HepG2 (cell line): ENCODE results near the gene PNLIPRP2.

Experiments used
- ADNP ChIP-seq: sonication (generic); formaldehyde crosslinking; IDR thresholded peaks from 2 replicates; pipeline ENCODE4 v1.4.0; 2020; ENCODE audit warnings: missing genetic modification reagents
- ASH2L ChIP-seq: fragments of 300-600, 200-600 bp; sonication (generic); IDR thresholded peaks from 2 replicates; pipeline ENCODE4 v1.7.0; 2017; ENCODE audit warnings: low read depth, mild to moderate bottlenecking, moderate library complexity, mixed read lengths, low read length; ENCODE audit not compliant: insufficient read length
- ATF2 ChIP-seq: sonication (generic); formaldehyde crosslinking; IDR thresholded peaks from 2 replicates; pipeline ENCODE4 v1.4.0; 2020; ENCODE audit warnings: missing genetic modification reagents
- CTCF ChIP-seq: sonication (generic); formaldehyde crosslinking; IDR thresholded peaks from 2 replicates; pipeline ENCODE4 v1.5.0; 2020; ENCODE audit warnings: mild to moderate bottlenecking, missing genetic modification reagents, moderate library complexity
- DMTF1 ChIP-seq: sonication (generic); formaldehyde crosslinking; IDR thresholded peaks from 2 replicates; pipeline ENCODE4 v1.4.0; 2020; ENCODE audit warnings: mild to moderate bottlenecking, missing genetic modification reagents
- MAX ChIP-seq: IDR thresholded peaks from 2 replicates; pipeline ENCODE4 v1.6.1; 2012; ENCODE audit warnings: inconsistent platforms
- REST ChIP-seq, 2 experiments: IDR thresholded peaks; 2 replicates each; pipeline ENCODE4 v1.6.1; 2011 to 2012; ENCODE audit warnings: low read length in 2 of 2, borderline replicate concordance in 1 of 2, low read depth in 1 of 2, mild to moderate bottlenecking in 1 of 2, moderate library complexity in 1 of 2
- RFX5 ChIP-seq: IDR thresholded peaks from 2 replicates; pipeline ENCODE4 v1.6.1; 2011; ENCODE audit warnings: low read depth, low read length, improper control_type of control experiment
- SOX13 ChIP-seq, 3 experiments: fragments of 450-650 bp in 1 of 3; sonication (generic) in 1 of 3; formaldehyde crosslinking in 1 of 3; IDR thresholded peaks in 2 of 3; conservative IDR thresholded peaks in 1 of 3; 2 replicates each; pipeline versions ENCODE4 v1.5.0 to v1.6.1; 2016 to 2020; ENCODE audit warnings: antibody characterized with exemption in 1 of 3, mild to moderate bottlenecking in 1 of 3, missing compliant biosample characterization in 1 of 3, missing genetic modification reagents in 1 of 3, moderate library complexity in 1 of 3
- TBP ChIP-seq: sonication (generic); formaldehyde crosslinking; IDR thresholded peaks from 2 replicates; pipeline ENCODE4 v1.5.0; 2020; ENCODE audit warnings: missing genetic modification reagents
- ZNF138 ChIP-seq: sonication (generic); formaldehyde crosslinking; IDR thresholded peaks from 2 replicates; pipeline ENCODE4 v1.5.0; 2020; ENCODE audit warnings: mild to moderate bottlenecking, low read depth, missing genetic modification reagents
- ZNF253 ChIP-seq: sonication (generic); formaldehyde crosslinking; IDR thresholded peaks from 2 replicates; pipeline ENCODE4 v1.8.0; 2022; ENCODE audit warnings: mild to moderate bottlenecking, missing genetic modification reagents, borderline replicate concordance
- ZSCAN20 ChIP-seq: sonication (generic); formaldehyde crosslinking; IDR thresholded peaks from 2 replicates; pipeline ENCODE4 v1.4.0; 2020; ENCODE audit warnings: missing genetic modification reagents, mild to moderate bottlenecking, borderline replicate concordance
- ZSCAN5A ChIP-seq: sonication (generic); formaldehyde crosslinking; IDR thresholded peaks from 2 replicates; pipeline ENCODE4 v1.8.0; 2022; ENCODE audit warnings: mild to moderate bottlenecking, missing genetic modification reagents, borderline replicate concordance

- TF ChIP-seq ASH2L (no peak), ADNP (CRISPR knock-in tag) (no peak), ZSCAN5A (CRISPR knock-in tag) (no peak), SOX13 (IDR thresholded peaks at IDR 0.05) (no peak), SOX13 (CRISPR knock-in tag; conservative IDR thresholded peaks at IDR 0.05 in 1 of 2, IDR thresholded peaks at IDR 0.05 in 1 of 2) (no peak), ZSCAN20 (CRISPR knock-in tag) (no peak), CTCF (CRISPR knock-in tag) (no peak), REST (IDR thresholded peaks at IDR 0.05; ENCODE audit: borderline replicate concordance in 1 of 2, low read depth in 1 of 2, low read length in 2 of 2) (no peak), RFX5 (no peak), ATF2 (CRISPR knock-in tag) (no peak), DMTF1 (no peak), MAX (no peak), ZNF253 (CRISPR knock-in tag) (no peak), ZNF138 (no peak), TBP (CRISPR knock-in tag) (no peak)
Observed at GRCh38 chr10:116588995-116589394, 31.8 kb upstream of the PNLIPRP2 start.
